Cerebellar nuclear complex (tissue), 1 donor: ENCODE measurements around the gene GPR89A.
"Not testable (repeated sequence)": the region's sequence is repeated elsewhere in the genome, so short reads cannot be mapped to it uniquely, and the experiment has no call there.

Source experiments
- DNase-seq, 2 experiments: peaks; one replicate each; lab custom pipeline; 2025; lab: John Stamatoyannopoulos, UW

Gene GPR89A

GRCh38 chr1:145717833-145718232 is 110.0 kb downstream of the GPR89A start:
- no peak for DNase-seq

- DNase-seq: not testable (repeated sequence)
Measured at GRCh38 chr1:145718465-145718864, 110.7 kb downstream of the GPR89A start.

GRCh38 chr1:145719230-145720079 is 111.7 kb downstream of the GPR89A start, which contains the start of gene CD160:
Gene CD160, plus strand, starts transcription at chr1:145719499. Its CDS starts 8,829 bp downstream, at chr1:145728328.
- no peak for DNase-seq
